Brain microvascular endothelial cell (primary cell): ENCODE measurements around the gene MITD1.

Experiments
- DNase-seq: peaks from one replicate; pipeline ENCODE4 v3.0.0-alpha.2; 2020
- H3K27ac ChIP-seq: fragments of 250-450 bp; sonication (Bioruptor Pico); 2 replicates; pipeline ENCODE4 v1.5.1; 2020; ENCODE audit warnings: mild to moderate bottlenecking, moderate library complexity
- H3K27me3 ChIP-seq: fragments of 250-450 bp; sonication (Bioruptor Pico); replicated peaks from 2 replicates; pipeline ENCODE4 v1.5.1; 2020; ENCODE audit warnings: mild to moderate bottlenecking
- H3K36me3 ChIP-seq: fragments of 250-450 bp; sonication (Bioruptor Pico); replicated peaks from 2 replicates; pipeline ENCODE4 v1.5.1; 2020; ENCODE audit warnings: mild to moderate bottlenecking
- H3K4me3 ChIP-seq: 2 replicates; pipeline ENCODE4 v1.5.1; 2011; ENCODE audit warnings: low read depth, mild to moderate bottlenecking, control low read depth, low read length, moderate library complexity
- CTCF ChIP-seq: IDR thresholded peaks from 2 replicates; pipeline ENCODE4 v1.5.1; 2011; ENCODE audit warnings: low read depth, mild to moderate bottlenecking, moderate library complexity, low read length, control low read depth, inconsistent platforms; ENCODE audit errors: missing control alignments
- in situ Hi-C: cut with HindIII; loops from 2 replicates; pipeline ENCODE4 v1.10.0; 2017; ENCODE audit warnings: low sequenced_read_pairs, low pct_ligation_motif_present

MITD1 gene

GRCh38 chr2:99159594-99159993 lies 21.3 kb downstream of the MITD1 start:
- Histone ChIP-seq H3K36me3 (no peaks in the 10 kb centered on the region), H3K27ac (no peak overlapping the region), H3K27me3 (no peaks in the 10 kb centered on the region), H3K4me3 (no peak overlapping the region)
- no peak for DNase-seq
- TF ChIP-seq CTCF = no peak
- in situ Hi-C loops = no loop called here

- Histone ChIP-seq H3K27ac (no peak overlapping the region), H3K27me3 (no peaks in the 10 kb centered on the region), H3K4me3 (no peak overlapping the region), H3K36me3 (no peaks in the 10 kb centered on the region)
- DNase-seq = no peak
- no peak for TF ChIP-seq CTCF
- in situ Hi-C loops = no loop called here
Measured at GRCh38 chr2:99158599-99158998, 22.3 kb downstream of the MITD1 start.

- no peak overlapping the region for H3K27ac ChIP-seq
- no peak for DNase-seq
- H3K36me3 ChIP-seq = no peaks in the 10 kb centered on the region
- in situ Hi-C loops = no loop called here
- TF ChIP-seq CTCF = no peak
- H3K4me3 ChIP-seq = no peak overlapping the region
- H3K27me3 ChIP-seq = no peaks in the 10 kb centered on the region
Measured at GRCh38 chr2:99156891-99157290, 24.0 kb downstream of the MITD1 start.

GRCh38 chr2:99154643-99155536 lies 26.0 kb downstream of the MITD1 start, which contains the start of the genes LIPT1 and TSGA10:
TSS of gene LIPT1 (plus strand) at chr2:99154967. CDS start at chr2:99161958, 6,991 bp downstream.
TSS of gene TSGA10 (minus strand) at chr2:99154942. CDS start at chr2:99109439, 45,503 bp downstream.
- no peaks in the 10 kb centered on the region for H3K27me3 ChIP-seq
- peak within 1 kb of the TSS; percentile 87 for H3K4me3 ChIP-seq
- peak; percentile 25 for TF ChIP-seq CTCF
- peak; percentile 80 for DNase-seq
- peak within 1 kb of the TSS; percentile 41 for H3K27ac ChIP-seq
- in situ Hi-C loops = no loop called here
- no peaks in the 10 kb centered on the region for H3K36me3 ChIP-seq

- no peaks in the 10 kb centered on the region for H3K36me3 ChIP-seq
- peak overlapping the region; percentile 87 for H3K4me3 ChIP-seq
- no peaks in the 10 kb centered on the region for H3K27me3 ChIP-seq
- TF ChIP-seq CTCF = no peak
- in situ Hi-C loops = no loop called here
- H3K27ac ChIP-seq = peak overlapping the region; percentile 41
- no peak for DNase-seq
Measured at GRCh38 chr2:99153921-99154604, 26.8 kb downstream of the MITD1 start.
